Measurements from ENCODE around the gene CARS1.

Gene CARS1

GRCh38 chr11:3007404-3008010 lies 49.7 kb downstream of the CARS1 start:
- no peak for DNase-seq

GRCh38 chr11:3006505-3007260 lies 50.5 kb downstream of the CARS1 start:
- no peak for DNase-seq

DNA sequence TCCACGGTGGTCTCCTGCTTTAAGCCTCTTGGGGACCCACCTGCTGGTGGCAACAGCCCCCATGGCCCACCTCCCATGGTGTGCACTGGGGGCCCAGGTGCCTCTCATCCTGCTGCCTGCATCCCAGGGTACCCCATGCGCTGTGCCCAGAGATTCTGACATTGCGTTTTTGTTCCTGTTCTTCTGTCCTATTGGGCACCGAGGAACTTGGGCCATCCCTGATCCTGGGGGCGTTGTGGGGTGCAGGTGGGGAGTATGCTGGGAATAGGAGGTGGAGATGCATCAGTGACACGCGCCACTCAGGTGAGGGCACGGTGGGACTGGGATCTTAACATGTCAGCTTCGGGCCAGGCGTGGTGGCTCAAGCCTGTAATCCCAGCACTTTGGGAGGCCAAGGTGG lies 52.7 kb downstream of the CARS1 start:
- DNase-seq, result no peak

DNA sequence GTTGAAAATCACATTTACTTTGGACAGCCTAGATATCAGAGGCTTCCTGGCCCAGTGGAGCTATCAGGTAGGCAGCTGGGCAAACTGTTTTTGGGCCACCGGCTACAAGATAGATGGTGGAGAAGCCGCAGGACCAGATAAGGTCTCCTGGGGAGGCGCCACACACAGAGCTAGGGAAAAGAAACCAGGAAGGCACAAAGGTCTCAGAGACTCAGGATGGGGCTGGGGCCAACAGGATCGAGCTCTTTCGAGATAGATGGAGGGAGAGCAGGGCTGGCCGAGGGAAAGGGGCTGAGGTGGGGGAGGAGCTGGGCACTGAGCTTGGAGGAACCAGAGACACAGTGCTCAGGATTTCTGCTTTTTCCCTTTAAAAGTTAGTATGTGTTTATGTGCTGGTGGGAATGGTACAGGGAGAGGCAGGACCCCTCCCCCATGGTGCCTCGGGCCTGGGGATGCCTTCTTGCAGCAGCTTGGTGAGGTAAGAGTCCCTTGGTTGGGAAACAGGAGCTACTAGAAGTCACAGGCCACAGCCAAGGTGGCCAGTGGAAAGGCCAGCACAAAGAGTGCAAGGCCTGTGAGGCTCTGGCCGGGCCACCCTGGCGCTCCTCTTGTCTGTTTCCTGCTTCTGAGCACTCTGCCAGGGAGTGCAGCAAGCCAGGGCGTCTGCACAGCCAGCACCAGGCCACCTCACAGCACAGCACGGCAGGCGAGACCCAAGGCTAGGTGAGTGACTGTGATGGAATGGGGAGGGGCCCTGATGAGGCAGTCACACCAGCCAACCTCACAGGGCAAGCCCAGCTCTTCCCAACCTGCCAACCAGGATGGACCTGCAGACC lies 53.6 kb downstream of the CARS1 start:
- DNase-seq, result no peak

- no peak for DNase-seq
Measured at GRCh38 chr11:3002871-3003270, 54.4 kb downstream of the CARS1 start.

- no peak for DNase-seq
Measured at GRCh38 chr11:3002351-3002861, 54.8 kb downstream of the CARS1 start.

DNA sequence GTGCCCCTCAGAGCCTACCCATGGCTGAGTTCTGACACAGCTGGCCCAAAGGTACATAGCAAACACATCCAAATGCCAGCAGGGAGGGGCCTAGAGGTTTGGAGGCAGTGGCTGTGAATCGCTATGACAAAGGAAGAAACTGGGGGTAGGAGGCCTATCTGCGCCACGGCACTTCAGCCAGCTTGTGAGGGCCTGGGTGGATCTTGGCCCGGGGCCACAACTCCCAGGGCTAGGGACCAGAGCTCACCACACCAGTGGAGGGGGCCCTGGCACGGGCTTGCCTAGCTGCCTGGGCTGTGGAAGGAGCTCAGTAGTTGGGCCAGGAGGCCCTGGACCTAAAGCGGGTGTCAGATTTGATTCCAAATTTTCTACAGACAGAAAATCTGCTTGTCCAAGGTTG lies 55.7 kb downstream of the CARS1 start:
- DNase-seq, result no peak

DNA sequence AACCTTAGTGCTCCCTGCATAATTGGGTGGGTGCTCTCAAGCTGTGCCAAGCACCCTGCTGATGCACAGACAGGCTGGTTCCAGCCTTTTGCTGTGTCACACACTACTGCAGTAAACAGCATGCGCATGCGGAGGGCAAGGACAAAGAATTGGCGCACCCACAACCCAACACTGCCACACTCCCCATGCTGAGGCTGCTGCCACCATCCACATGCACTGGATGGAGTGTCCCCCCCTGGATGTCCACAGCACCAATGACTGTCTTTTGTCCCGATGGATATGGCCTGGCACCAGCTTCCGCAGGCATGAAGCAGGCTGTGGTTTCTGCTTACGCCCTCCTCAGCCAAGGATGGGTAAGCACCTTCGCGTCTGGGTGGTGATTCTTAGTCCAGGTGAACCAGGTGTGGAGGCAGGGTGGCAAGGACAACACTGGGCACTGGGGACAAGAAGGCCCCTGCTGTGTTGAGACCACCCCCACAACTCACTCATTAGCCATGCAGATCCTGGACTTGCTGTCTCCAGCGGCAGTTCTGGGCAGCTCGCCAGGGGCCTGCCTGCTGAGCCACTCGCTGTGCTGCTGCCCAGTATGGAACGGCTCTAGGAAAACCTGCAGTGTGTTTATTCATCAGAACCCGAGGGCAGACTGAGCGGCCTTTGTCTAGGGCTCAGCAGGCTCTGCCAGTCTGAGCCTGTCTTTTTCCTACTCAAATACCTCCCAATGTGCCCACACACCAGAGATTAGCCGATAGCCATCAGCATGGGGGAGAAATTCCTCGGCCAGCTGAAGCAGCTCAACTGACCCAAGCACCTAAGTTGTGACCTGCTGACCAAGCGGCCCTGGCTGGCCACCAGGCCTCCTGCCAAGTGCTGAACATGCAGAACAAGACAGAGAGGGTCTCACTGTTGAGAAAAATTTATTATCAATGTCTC lies 56.9 kb downstream of the CARS1 start:
- DNase-seq, result no peak

- no peak for DNase-seq
Measured at GRCh38 chr11:2999464-2999998, 57.7 kb downstream of the CARS1 start.

DNA sequence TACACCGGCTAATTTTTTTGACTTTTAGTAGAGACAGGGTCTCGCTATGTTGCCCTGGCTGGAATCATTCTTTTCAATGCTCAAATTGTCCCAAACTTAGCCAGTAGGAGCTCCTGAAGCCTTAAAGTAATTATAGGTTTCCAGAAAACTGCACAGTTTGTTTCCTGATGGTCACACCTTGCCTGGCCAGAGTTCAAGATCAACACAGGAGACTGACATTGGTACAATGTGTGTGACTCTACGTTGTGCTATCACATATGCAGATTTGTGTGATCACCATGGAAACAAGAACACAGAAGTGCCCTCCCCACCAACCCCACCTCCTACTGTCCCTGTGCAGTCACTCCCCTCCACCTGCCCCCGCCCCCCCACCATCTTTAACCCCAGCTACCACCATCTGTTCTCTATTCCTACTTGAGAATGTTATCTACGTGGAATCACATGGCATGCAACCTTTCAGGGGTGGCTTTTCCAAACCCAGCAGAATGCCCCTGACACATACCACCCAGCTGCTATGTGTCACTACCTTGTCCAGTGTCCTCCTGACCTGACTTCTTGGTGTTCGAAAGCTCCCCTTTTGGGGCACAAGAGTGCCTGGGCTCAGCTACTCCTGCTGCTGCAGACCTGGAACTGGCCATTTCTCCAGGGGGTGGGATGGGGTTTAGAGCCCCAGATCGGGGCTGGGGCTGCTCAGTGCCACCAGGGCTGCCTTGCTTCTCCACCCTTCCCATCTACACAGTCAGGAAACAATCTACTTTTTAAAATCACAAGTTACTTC lies 59.0 kb downstream of the CARS1 start:
- DNase-seq, result no peak

GRCh38 chr11:2997406-2997805 lies 59.8 kb downstream of the CARS1 start:
- no peak for DNase-seq

- no peak for DNase-seq
Measured at GRCh38 chr11:2996976-2997375, 60.2 kb downstream of the CARS1 start.

DNA sequence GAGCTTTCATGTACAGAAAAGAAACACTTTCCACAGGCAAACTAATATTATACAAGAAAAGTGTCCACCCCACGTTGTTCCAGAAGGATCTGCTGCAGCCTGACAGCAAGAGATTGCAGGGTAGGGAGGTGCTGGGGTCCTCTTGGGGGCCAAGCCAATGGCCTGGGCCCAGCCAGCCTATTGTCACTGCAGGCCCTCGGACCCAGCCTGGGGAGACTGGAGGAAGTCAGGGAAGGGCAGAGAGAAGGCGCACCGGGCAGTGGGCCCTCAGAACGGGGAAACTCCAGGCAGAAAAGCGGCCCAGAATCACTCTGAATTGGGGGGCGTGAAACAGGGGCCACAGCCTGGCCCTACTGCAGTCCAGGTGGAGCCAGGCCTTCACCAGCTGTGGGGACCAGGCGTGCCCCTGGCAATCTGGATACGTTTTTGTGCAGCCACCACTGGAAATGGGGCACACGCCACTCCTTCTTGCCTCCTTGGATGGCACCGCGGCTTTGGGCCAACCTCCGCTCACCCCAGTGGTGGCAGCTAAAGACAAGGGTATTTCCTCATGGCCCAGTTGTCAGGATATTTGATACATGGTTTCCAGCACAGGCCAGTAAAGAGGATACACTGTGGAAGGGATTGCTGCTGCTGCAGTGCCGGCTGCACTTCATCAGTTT lies 61.2 kb downstream of the CARS1 start:
- DNase-seq, result no peak

- no peak for DNase-seq
Measured at GRCh38 chr11:2995031-2995561, 62.1 kb downstream of the CARS1 start.

- no peak for DNase-seq
Measured at GRCh38 chr11:2994336-2994730, 62.9 kb downstream of the CARS1 start.

GRCh38 chr11:2992997-2993325 lies 64.3 kb downstream of the CARS1 start:
- no peak for DNase-seq

DNA sequence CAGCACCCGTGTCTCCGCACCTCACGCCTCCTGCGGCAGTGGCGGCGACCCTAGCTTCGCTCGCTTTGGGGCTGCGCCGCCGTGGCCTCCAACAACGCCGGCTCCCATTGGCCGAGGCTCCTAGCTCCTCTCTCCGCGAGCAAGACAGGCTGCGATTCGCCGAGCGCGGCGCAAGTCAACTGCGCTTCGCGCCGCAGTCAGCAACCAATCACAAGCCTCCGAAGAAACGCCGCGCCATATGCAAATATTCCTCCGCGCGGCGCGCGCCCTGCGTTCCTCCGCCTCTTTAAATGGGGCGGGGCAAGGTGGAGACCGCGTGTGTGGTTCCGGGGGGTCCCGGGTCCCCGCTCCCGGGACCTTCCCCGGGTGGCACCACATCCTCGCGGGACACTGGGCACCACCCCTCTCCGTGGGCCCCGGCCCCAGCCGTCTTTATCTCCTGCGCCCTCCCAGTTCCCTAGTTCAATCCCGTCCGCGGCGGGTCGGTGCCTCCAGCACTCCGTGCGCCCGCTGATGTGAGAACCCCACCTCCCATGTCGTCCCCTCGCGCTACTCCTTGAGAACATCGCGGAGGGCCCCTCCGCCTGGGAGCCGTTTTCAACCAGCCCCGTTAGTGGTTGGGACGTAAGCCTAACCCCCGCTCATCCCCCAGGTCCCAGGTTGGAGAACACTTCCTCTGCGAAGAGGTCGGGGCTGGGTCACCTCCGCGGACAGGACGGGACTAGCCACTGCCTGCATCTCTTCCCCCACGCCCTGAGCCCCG lies 64.8 kb downstream of the CARS1 start, which contains the start of gene NAP1L4:
Gene NAP1L4 (minus strand): TSS at position 96 of the 763 bp plus-strand sequence. CDS start 13,109 bp downstream, outside the sequence.
- peak; percentile 93 to 98 for DNase-seq

DNA sequence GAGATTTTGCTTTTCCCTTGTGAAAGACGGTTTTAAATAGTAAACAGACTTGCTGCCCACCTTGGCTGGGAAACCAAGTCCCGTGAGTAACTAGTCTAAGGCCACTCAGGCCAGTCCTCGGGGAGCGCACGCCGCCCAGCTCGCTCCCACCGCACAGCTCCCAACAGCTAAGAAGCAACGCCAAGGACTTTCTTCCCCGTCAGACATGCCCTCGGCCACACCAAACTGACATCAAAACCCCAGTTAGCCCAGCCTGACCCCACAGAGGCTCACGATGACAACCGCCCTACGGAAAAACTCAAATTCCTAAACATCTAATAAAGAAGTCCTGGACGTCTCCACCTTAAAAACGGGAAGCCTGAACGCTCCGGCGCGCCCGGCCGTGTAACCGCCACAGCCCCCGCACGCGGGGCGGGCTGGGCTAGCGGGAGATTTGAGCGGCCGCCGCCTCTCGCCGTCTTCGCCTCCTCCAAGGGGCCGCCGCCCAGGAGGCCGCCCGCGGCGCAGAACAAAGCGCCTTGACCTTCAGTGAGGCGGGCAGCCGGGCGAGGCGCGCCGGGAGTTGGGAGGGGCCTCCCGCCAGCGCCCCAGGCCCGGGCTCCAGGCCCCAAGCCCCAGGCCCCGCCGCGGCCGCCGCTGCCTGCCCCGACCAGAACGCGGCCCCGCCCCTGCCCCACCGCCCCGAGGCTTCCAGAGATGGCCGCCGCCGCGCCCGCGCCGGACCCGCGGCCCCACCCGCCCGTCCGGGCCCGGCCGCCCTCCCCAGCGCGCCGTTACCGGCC lies 65.6 kb downstream of the CARS1 start:
- DNase-seq, result peak; percentile 53 to 61

Data from NCI-H187 (cell line).